Measurements from ENCODE around the gene RTN1.

- no peak for TF ChIP-seq CTCF (IDR thresholded peaks at IDR 0.05)
- TF ChIP-seq EZH2 (IDR thresholded peaks at IDR 0.05; ENCODE audit: borderline replicate concordance, insufficient read depth, low read depth, low read length, poor library complexity, severe bottlenecking): no peak
Observed at GRCh38 chr14:59890676-59891075, 20.1 kb upstream of the RTN1 start.
